Measurements from ENCODE around the gene TSPAN18. TPM values are rescaled to one million over a fixed set of nuclear protein-coding genes. Genes with fewer than 3 reads are reported as not detected.

TSPAN18 gene
- total RNA-seq, 1 experiment from 2014 or later: 21.3 TPM

DNA sequence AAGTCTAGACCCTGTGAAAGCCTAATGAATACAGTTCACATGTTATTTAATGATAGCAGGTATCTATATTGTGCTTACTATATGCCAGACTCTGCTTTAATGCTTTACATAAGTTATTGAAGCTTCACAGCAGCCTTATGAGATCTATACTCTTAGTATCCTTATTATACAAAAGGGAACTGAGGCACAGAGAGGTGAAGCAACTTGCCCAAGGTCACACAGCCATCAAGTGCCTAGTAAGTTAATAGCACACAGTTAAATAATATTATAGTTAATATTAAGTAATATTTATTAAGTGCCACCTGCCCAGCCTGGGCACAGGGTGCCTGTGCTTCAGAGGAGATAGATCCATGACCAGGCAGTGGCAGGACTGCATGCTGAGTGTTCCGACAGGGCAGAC, 145.8 kb downstream of the TSPAN18 start:
- CTCF ChIA-PET: no interaction called here

DNA sequence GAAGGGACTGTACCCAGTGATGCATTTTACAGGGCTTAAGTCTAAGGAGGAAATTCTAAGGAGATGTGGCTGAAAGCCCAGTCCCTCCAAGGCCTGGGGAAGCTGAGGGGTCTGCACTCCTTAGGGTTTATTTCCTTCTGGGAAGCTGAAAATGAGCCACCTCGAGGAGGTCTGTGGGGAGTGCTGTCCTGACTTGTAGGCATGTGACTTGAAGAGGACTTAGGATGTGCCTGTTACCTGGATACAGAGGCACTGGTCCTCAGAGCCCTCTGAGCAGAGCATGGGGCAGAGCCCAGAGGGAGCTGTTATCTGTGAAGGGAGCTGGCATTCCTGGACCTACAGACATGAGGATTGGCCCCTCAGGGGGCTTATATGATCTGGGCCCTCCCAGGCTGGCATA, 146.8 kb downstream of the TSPAN18 start:
- ATAC-seq (no peak), DNase-seq (ENCODE audit: low read depth, low spot score) (no peak)
- Histone ChIP-seq H3K4me3 (ENCODE audit: low read depth in 2 of 2, low read length in 2 of 2) (no peak overlapping the region), H3K4me1 (ENCODE audit: control insufficient read depth, insufficient read depth, low read length) (no peaks in the 10 kb centered on the region), H3K36me3 (ENCODE audit: control insufficient read depth, insufficient read depth, low read length) (no peaks in the 10 kb centered on the region), H3K9me3 (ENCODE audit: control insufficient read depth, insufficient read depth, low read depth, low read length) (no peaks in the 10 kb centered on the region), H3K27me3 (ENCODE audit: control insufficient read depth, insufficient read depth, low read length) (no peaks in the 10 kb centered on the region), H3K27ac (ENCODE audit: low read length) (no peak overlapping the region)
- TF ChIP-seq TCF7L2 (IDR thresholded peaks at IDR 0.05; ENCODE audit: low read depth, low read length) (no peak), SIN3A (IDR thresholded peaks at IDR 0.05; ENCODE audit: borderline replicate concordance, insufficient read depth, low read depth, low read length) (no peak), POLR2AphosphoS5 (IDR thresholded peaks at IDR 0.05; ENCODE audit: low read depth, low read length) (no peak)
- TF ChIP-seq, protein P1, sequence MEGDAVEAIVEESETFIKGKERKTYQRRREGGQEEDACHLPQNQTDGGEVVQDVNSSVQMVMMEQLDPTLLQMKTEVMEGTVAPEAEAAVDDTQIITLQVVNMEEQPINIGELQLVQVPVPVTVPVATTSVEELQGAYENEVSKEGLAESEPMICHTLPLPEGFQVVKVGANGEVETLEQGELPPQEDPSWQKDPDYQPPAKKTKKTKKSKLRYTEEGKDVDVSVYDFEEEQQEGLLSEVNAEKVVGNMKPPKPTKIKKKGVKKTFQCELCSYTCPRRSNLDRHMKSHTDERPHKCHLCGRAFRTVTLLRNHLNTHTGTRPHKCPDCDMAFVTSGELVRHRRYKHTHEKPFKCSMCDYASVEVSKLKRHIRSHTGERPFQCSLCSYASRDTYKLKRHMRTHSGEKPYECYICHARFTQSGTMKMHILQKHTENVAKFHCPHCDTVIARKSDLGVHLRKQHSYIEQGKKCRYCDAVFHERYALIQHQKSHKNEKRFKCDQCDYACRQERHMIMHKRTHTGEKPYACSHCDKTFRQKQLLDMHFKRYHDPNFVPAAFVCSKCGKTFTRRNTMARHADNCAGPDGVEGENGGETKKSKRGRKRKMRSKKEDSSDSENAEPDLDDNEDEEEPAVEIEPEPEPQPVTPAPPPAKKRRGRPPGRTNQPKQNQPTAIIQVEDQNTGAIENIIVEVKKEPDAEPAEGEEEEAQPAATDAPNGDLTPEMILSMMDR (IDR thresholded peaks at IDR 0.05): no peak
- TF ChIP-seq, protein P2, sequence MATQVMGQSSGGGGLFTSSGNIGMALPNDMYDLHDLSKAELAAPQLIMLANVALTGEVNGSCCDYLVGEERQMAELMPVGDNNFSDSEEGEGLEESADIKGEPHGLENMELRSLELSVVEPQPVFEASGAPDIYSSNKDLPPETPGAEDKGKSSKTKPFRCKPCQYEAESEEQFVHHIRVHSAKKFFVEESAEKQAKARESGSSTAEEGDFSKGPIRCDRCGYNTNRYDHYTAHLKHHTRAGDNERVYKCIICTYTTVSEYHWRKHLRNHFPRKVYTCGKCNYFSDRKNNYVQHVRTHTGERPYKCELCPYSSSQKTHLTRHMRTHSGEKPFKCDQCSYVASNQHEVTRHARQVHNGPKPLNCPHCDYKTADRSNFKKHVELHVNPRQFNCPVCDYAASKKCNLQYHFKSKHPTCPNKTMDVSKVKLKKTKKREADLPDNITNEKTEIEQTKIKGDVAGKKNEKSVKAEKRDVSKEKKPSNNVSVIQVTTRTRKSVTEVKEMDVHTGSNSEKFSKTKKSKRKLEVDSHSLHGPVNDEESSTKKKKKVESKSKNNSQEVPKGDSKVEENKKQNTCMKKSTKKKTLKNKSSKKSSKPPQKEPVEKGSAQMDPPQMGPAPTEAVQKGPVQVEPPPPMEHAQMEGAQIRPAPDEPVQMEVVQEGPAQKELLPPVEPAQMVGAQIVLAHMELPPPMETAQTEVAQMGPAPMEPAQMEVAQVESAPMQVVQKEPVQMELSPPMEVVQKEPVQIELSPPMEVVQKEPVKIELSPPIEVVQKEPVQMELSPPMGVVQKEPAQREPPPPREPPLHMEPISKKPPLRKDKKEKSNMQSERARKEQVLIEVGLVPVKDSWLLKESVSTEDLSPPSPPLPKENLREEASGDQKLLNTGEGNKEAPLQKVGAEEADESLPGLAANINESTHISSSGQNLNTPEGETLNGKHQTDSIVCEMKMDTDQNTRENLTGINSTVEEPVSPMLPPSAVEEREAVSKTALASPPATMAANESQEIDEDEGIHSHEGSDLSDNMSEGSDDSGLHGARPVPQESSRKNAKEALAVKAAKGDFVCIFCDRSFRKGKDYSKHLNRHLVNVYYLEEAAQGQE (IDR thresholded peaks at IDR 0.05; ENCODE audit: insufficient read depth in 1 of 2, low read depth in 2 of 2, low read length in 1 of 2): no peak
- intact Hi-C loops (cut with micrococcal nuclease; ENCODE audit: unreplicated experiment) (no loop called here), in situ Hi-C loops (cut with HindIII; ENCODE audit: low pct_unique_long_range_greater_than_20kb, low sequenced_read_pairs) (no loop called here)
- POLR2A ChIA-PET: no interaction called here
- BruUV-seq (replicated peaks): no TSS peak
- CTCF ChIA-PET: no interaction called here

More for the DNA sequence above, 145.8 kb downstream of the TSPAN18 start:
- ATAC-seq (no peak), DNase-seq (ENCODE audit: low read depth, low spot score) (no peak)
- no TSS peak for BruUV-seq (replicated peaks)
- POLR2A ChIA-PET: no interaction called here
- Histone ChIP-seq H3K9me3 (ENCODE audit: control insufficient read depth, insufficient read depth, low read depth, low read length) (no peaks in the 10 kb centered on the region), H3K36me3 (ENCODE audit: control insufficient read depth, insufficient read depth, low read length) (no peaks in the 10 kb centered on the region), H3K4me1 (ENCODE audit: control insufficient read depth, insufficient read depth, low read length) (no peaks in the 10 kb centered on the region), H3K4me3 (ENCODE audit: low read depth in 2 of 2, low read length in 2 of 2) (no peak overlapping the region), H3K27me3 (ENCODE audit: control insufficient read depth, insufficient read depth, low read length) (no peaks in the 10 kb centered on the region), H3K27ac (ENCODE audit: low read length) (no peak overlapping the region)
- intact Hi-C loops (cut with micrococcal nuclease; ENCODE audit: unreplicated experiment): no loop called here
- in situ Hi-C loops (cut with HindIII; ENCODE audit: low pct_unique_long_range_greater_than_20kb, low sequenced_read_pairs): no loop called here
- TF ChIP-seq, protein P2 (IDR thresholded peaks at IDR 0.05; ENCODE audit: insufficient read depth in 1 of 2, low read depth in 2 of 2, low read length in 1 of 2): no peak
- TF ChIP-seq TCF7L2 (IDR thresholded peaks at IDR 0.05; ENCODE audit: low read depth, low read length) (no peak), POLR2AphosphoS5 (IDR thresholded peaks at IDR 0.05; ENCODE audit: low read depth, low read length) (no peak), SIN3A (IDR thresholded peaks at IDR 0.05; ENCODE audit: borderline replicate concordance, insufficient read depth, low read depth, low read length) (no peak)
- TF ChIP-seq, protein P1 (IDR thresholded peaks at IDR 0.05): no peak

All from Panc1 (cell line).